Heart right ventricle (tissue), 16 donors: ENCODE data around the gene CELF3. TPM values are rescaled to one million over a fixed set of nuclear protein-coding genes. Genes with fewer than 3 reads are reported as not detected.
A peak's percentile ranks its signal among the peaks of the same experiment; 100 is the strongest.

Source experiments
- ATAC-seq, 8 donors: fragments of 200-7000 bp; cut with Tn5 transposase; one replicate each; pipeline ENCODE4 v1.9.1; 2020; ENCODE audit warnings: mild to moderate bottlenecking in 8 of 8, moderate library complexity in 8 of 8, moderate number of reproducible peaks in 1 of 8
- DNase-seq, 2 donors: peaks; one replicate each; pipeline ENCODE4 v3.0.0-alpha.2; 2020
- H3K27ac ChIP-seq, 10 donors: fragments of 200-600 bp; sonication (generic) in 2 of 10; one replicate each; pipeline versions ENCODE4 v1.5.0 to v1.8.0; 2020 to 2022; ENCODE audit warnings: mild to moderate bottlenecking in 3 of 10
- H3K27me3 ChIP-seq, 7 donors: fragments of 200-600 bp; one replicate each; pipeline ENCODE4 v1.8.0; 2021 to 2022; ENCODE audit warnings: mild to moderate bottlenecking in 2 of 7
- H3K36me3 ChIP-seq, 9 donors: fragments of 200-600 bp; sonication (generic) in 1 of 9; one replicate each; pipeline versions ENCODE4 v1.5.0 to v1.8.0; 2020 to 2022; ENCODE audit warnings: mild to moderate bottlenecking in 2 of 9
- H3K4me1 ChIP-seq, 9 donors: fragments of 200-600 bp; sonication (generic) in 1 of 9; one replicate each; pipeline versions ENCODE4 v1.5.0 to v1.8.0; 2020 to 2022; ENCODE audit warnings: mild to moderate bottlenecking in 4 of 9
- H3K4me3 ChIP-seq, 10 donors: fragments of 200-600 bp; sonication (generic) in 2 of 10; one replicate each; pipeline versions ENCODE4 v1.5.0 to v1.8.0; 2020 to 2022; ENCODE audit warnings: mild to moderate bottlenecking in 7 of 10, moderate library complexity in 2 of 10
- H3K9me3 ChIP-seq, 11 donors: fragments of 200-600 bp in 10 of 11; sonication (generic) in 2 of 11; one replicate each; pipeline versions ENCODE4 v1.5.0 to v1.8.0; 2013 to 2022; ENCODE audit warnings: mild to moderate bottlenecking in 2 of 11, control low read depth in 1 of 11, moderate library complexity in 1 of 11
- CTCF ChIP-seq, 9 donors: fragments of 200-600 bp; sonication (generic) in 2 of 9; IDR thresholded peaks; one replicate each; pipeline versions ENCODE4 v1.5.0 to v1.8.0; 2021 to 2022; ENCODE audit warnings: antibody characterized with exemption in 9 of 9, mild to moderate bottlenecking in 5 of 9, moderate library complexity in 1 of 9
- WGBS, 2 donors: extraction: QIAGEN DNeasy Blood & Tissue Kit; methylation state at CpG; one replicate each; pipeline ENCODE4 v1.1.7; 2013; ENCODE audit warnings: inconsistent platforms in 1 of 2; 5-methylcytosine and 5-hydroxymethylcytosine counted together
- intact Hi-C, 10 donors: fragments of 100-400 bp; cut with DNase I; formaldehyde crosslinking; loops; one replicate each; pipeline versions ENCODE4 v1.11.1 to v1.14.2; 2022
- long read RNA-seq, 3 donors: library from polyadenylated mRNA; unstranded; transcript quantifications; one replicate each; pipeline ENCODE4 v2.0.0, GENCODE V29; 2020 to 2021
- polyA plus RNA-seq, 2 donors: library from polyadenylated mRNA; stranded (reverse); fragments of 200-250 nt; gene quantifications; one replicate each; pipeline ENCODE4 v1.2.3, GENCODE V29; 2013
- total RNA-seq, 10 donors: library from RNA; stranded (reverse); fragmentation: NEBNext Ultra II Directional in 3 of 10; extraction: Animal tissue kit (Norgen Biotek cat#: 25700) in 3 of 10; gene quantifications; one replicate each; pipeline versions ENCODE4 v1.2.1 to v1.2.4, GENCODE V29; 2021 to 2023
- donor health status: Arrhythmogenic right ventricular cardiomyopathy.
- donor health status: ischemic (EF 13 %, LVEDD 7.1; RV severe dilation, severe dysfunction).
- donor health status: healthy with polysubstance abuse.
- donor health status: DM: no; HTN: yes; CAD: no.
- donor health status: DM: no; HTN: no; CAD: no.
- donor health status: ischemic (EF 25% LVEDD 6.9; RV normal size, moderate dysfunction).
- donor health status: ischemic (EF 25% LVEDD 5.7; RV mildly dilated, moderate dysfunction).
- donor health status: healthy.
- donor health status: DM: yes; HTN: yes; CAD: no.
- donor health status: Ischemic cardiomyopathy.
- donor health status: ischemic (EF 35%, LVEDD 5.7; RV mildly dilated, moderate dysfunction).
- donor health status: nonischemic (EF 11% LVEDD 7.7; RV severe dilation, severe dysfunction).
- donor health status: DM: yes; HTN: yes; CAD: no.
- donor health status: PGD.
- donor health status: ischemic (EF 29% LVEDD 5.4; RV normal size, mild dysfunction).
- donor health status: nonischemic (EF 23%, LVEDD 6.1; RV moderate dilation, normal function).

The CELF3 gene
- not detected for total RNA-seq
- polyA plus RNA-seq = under 1 TPM in 1 of 2 donors, not detected in 1; 0.04 TPM
- long read RNA-seq, donor 1 = 0 reads
- long read RNA-seq, donor 2 = 0 reads
- long read RNA-seq, donor 3 = 0 reads

DNA sequence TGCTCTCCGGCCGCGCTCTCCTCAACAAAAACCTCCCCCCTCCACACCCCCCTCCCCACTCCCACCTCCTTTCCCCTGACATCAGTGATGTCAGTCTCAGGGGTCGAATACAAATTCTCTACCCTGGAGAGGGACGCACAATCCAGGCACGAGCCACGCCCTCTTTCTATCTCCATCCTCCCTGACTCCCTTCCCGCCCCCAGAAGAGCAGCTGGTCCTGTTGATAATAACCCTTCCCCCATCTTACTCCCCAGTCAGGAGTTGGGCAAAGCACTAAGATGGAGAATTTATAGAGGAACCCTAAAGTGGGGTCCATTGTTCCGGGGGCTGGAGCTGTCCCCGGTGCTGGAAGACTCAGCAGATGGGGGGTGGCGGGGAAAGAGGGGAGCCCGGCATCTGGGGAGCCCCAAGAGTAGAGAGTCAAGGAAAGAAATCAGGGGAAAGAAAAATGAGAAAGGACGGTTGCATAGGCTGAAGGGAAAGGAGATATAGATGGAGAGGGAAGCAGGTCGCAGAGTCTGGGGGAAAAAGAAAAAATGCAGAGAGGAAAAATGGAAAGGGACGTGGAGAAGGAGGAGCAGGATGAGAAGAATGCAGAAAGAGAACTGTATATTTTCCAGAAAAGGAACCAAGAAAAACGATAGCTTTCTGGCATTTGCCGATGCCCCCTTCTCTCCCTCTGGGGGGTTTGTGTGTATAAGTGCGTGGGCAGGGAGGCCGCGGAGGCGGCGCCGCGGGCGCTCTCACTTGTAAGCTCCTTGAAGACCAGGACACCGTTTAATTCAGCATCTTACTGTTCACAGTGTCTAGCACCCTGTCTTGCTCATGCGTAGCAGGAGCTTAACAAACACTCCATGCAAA is at the start of gene CELF3:
Gene CELF3 (minus strand): TSS at position 33 of the 861 bp plus-strand sequence. CDS start 783 bp downstream, outside the sequence.
- WGBS, 2 donors = 10% methylated on average over 27 of the region's 27 CpGs
- H3K4me1 ChIP-seq = peaks cover 7 to 57% (median 40%) of the 10 kb centered on the region in 9 donors
- TF ChIP-seq CTCF (IDR thresholded peaks at IDR 0.05) = no peak
- peak in 1 of 2 donors; percentile 17 for DNase-seq
- peak within 1 kb of the TSS in 3 of 10 donors; percentile 5 to 25 (median 17) for H3K4me3 ChIP-seq
- no peaks in the 10 kb centered on the region for H3K9me3 ChIP-seq
- no peak for ATAC-seq
- no peak within 1 kb of the TSS for H3K27ac ChIP-seq
- H3K36me3 ChIP-seq = no peaks in the 10 kb centered on the region
- intact Hi-C loops = loop anchor here in 1 of 10 donors (10.0 kb wide), 1 partner anchor 62 kb away; no protein-coding TSS in a partner anchor
- H3K27me3 ChIP-seq = peaks cover 0 to 54% (median 26%) of the 10 kb centered on the region in 7 donors

GRCh38 chr1:151763990-151764389 is 47.4 kb upstream of the CELF3 start:
- Histone ChIP-seq H3K27me3 (no peaks in the 10 kb centered on the region), H3K9me3 (no peaks in the 10 kb centered on the region), H3K4me3 (peak overlapping the region; percentile 45 to 87 (median 81)), H3K27ac (peak overlapping the region in 9 of 10 donors; percentile 80 to 96 (median 90)), H3K36me3 (peaks cover 0 to 35% (median 28%) of the 10 kb centered on the region in 9 donors), H3K4me1 (peaks cover 0 to 18% (median 14%) of the 10 kb centered on the region in 9 donors)
- intact Hi-C loops = no loop called here
- ATAC-seq (peak in 4 of 8 donors; percentile 3 to 16 (median 6)), DNase-seq (no peak)
- TF ChIP-seq CTCF (IDR thresholded peaks at IDR 0.05) = no peak
- 51 to 60% methylated on average over 10 of the region's 10 CpGs for WGBS, 2 donors

DNA sequence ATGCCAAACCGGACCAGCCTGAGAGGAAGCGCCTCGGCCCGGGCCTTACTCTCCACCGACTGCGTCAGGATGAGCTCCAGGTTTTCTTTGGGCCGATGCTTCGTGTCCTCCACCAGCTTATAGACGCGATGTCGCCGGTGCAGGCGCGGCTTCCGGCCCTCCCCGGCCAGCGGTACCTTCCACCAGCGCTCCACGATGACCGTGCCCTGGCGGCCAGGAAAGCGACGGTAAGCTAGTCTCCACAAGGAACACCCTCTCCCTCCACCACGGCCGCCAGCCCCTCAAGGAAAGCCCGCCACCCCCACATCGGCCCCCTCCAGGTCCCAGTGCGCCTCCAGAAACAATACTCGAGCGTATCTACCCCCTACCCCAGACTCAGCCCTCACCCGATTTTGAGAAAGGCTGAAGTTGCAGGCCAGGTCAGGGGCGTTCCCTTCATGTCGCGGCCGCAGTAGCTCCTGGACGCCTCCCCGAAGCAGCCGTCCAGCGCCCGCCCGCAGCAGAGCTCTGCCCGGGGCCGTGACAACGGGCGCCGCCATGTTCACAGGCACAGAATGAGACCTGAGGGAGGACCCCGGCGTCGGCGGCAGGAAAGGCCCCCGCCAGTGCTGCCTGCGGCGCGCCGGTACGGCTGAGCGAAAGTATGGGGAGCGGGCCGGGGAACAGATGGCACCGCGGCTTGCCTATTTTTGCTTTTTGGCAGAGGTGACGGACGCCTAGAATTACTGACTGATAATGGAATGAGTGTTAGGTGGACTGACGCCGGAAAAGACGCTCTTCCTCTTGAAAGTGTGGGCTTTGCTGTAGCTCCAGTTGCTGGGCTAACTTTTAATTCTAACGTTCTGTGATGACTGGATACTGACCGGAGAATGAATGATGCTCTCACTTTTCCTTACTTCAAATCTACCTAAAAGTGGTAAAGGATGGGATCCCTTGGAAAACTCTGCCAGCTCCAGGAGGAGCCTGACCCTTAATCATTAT is 46.6 kb upstream of the CELF3 start, which contains the start of gene MRPL9:
Gene MRPL9 (minus strand): TSS at position 556 of the 981 bp plus-strand sequence. CDS start 17 bp downstream, at position 539.
- Histone ChIP-seq H3K27ac (peak within 1 kb of the TSS; percentile 46 to 96 (median 90)), H3K9me3 (no peaks in the 10 kb centered on the region), H3K27me3 (no peaks in the 10 kb centered on the region), H3K4me1 (peaks cover 0 to 18% (median 14%) of the 10 kb centered on the region in 9 donors), H3K4me3 (peak within 1 kb of the TSS; percentile 45 to 87 (median 81)), H3K36me3 (peaks cover 0 to 42% (median 30%) of the 10 kb centered on the region in 9 donors)
- peak; percentile 97 to 99 (median 99) for ATAC-seq
- intact Hi-C loops = no loop called here
- peak in 1 of 9 donors; percentile 7 for TF ChIP-seq CTCF (IDR thresholded peaks at IDR 0.05)
- DNase-seq = peak; percentile 82 to 83
- 0 to 1% methylated on average over 68 of the region's 68 CpGs for WGBS, 2 donors
